ENCODE results near the gene REV3L. TPM values are rescaled to one million over a fixed set of nuclear protein-coding genes. Genes with fewer than 3 reads are reported as not detected.

Gene REV3L
- total RNA-seq, 1 experiment from 2014 or later: 17.2 TPM

- no peak for DNase-seq
- Mint-ChIP-seq H3K27ac (ENCODE audit: unreplicated experiment) (no peak overlapping the region), H3K4me1 (ENCODE audit: low read depth, unreplicated experiment) (no peaks in the 10 kb centered on the region), H3K4me3 (ENCODE audit: low read depth, unreplicated experiment) (no peak overlapping the region), H3K27me3 (ENCODE audit: unreplicated experiment) (no peaks in the 10 kb centered on the region), H3K36me3 (ENCODE audit: insufficient read depth, unreplicated experiment) (no peaks in the 10 kb centered on the region), H3K9me3 (ENCODE audit: low read depth, unreplicated experiment) (no peaks in the 10 kb centered on the region)
- no peak for TF ChIP-seq CTCF (IDR thresholded peaks at IDR 0.05; ENCODE audit: unreplicated experiment)
- CTCF ChIA-PET: interaction anchor here (0.6 kb wide), 1 partner anchor 580 kb away, joined by 6 read pairs; no protein-coding TSS in a partner anchor
- intact Hi-C loops (cut with micrococcal nuclease; ENCODE audit: unreplicated experiment): no loop called here
- no TSS peak for BruUV-seq (replicated peaks)
Measured at GRCh38 chr6:111523484-111524167, 40.6 kb upstream of the REV3L start.

- no peaks in the 10 kb centered on the region for H3K4me1 Mint-ChIP-seq (ENCODE audit: low read depth, unreplicated experiment)
- no peaks in the 10 kb centered on the region for H3K9me3 Mint-ChIP-seq (ENCODE audit: low read depth, unreplicated experiment)
- CTCF ChIA-PET: no interaction called here
- TF ChIP-seq CTCF (IDR thresholded peaks at IDR 0.05; ENCODE audit: unreplicated experiment): no peak
- intact Hi-C loops (cut with micrococcal nuclease; ENCODE audit: unreplicated experiment): no loop called here
- no peak for DNase-seq
- H3K4me3 Mint-ChIP-seq (ENCODE audit: low read depth, unreplicated experiment): no peak overlapping the region
- no TSS peak for BruUV-seq (replicated peaks)
- H3K27me3 Mint-ChIP-seq (ENCODE audit: unreplicated experiment): no peaks in the 10 kb centered on the region
- no peak overlapping the region for H3K27ac Mint-ChIP-seq (ENCODE audit: unreplicated experiment)
- no peaks in the 10 kb centered on the region for H3K36me3 Mint-ChIP-seq (ENCODE audit: insufficient read depth, unreplicated experiment)
Measured at GRCh38 chr6:111522393-111523020, 39.5 kb upstream of the REV3L start.

- Mint-ChIP-seq H3K4me3 (ENCODE audit: low read depth, unreplicated experiment) (no peak overlapping the region), H3K9me3 (ENCODE audit: low read depth, unreplicated experiment) (no peaks in the 10 kb centered on the region), H3K36me3 (ENCODE audit: insufficient read depth, unreplicated experiment) (no peaks in the 10 kb centered on the region), H3K27me3 (ENCODE audit: unreplicated experiment) (no peaks in the 10 kb centered on the region), H3K27ac (ENCODE audit: unreplicated experiment) (no peak overlapping the region), H3K4me1 (ENCODE audit: low read depth, unreplicated experiment) (no peaks in the 10 kb centered on the region)
- DNase-seq: no peak
- intact Hi-C loops (cut with micrococcal nuclease; ENCODE audit: unreplicated experiment): no loop called here
- BruUV-seq (replicated peaks): no TSS peak
- CTCF ChIA-PET: no interaction called here
- TF ChIP-seq CTCF (IDR thresholded peaks at IDR 0.05; ENCODE audit: unreplicated experiment): no peak
Measured at GRCh38 chr6:111521497-111522270, 38.7 kb upstream of the REV3L start.

- Mint-ChIP-seq H3K27ac (ENCODE audit: unreplicated experiment) (no peak overlapping the region), H3K36me3 (ENCODE audit: insufficient read depth, unreplicated experiment) (no peaks in the 10 kb centered on the region), H3K4me3 (ENCODE audit: low read depth, unreplicated experiment) (no peak overlapping the region), H3K4me1 (ENCODE audit: low read depth, unreplicated experiment) (no peaks in the 10 kb centered on the region), H3K27me3 (ENCODE audit: unreplicated experiment) (no peaks in the 10 kb centered on the region), H3K9me3 (ENCODE audit: low read depth, unreplicated experiment) (no peaks in the 10 kb centered on the region)
- CTCF ChIA-PET: interaction anchor here (0.7 kb wide), 1 partner anchor 46 kb away, joined by 5 read pairs; no protein-coding TSS in a partner anchor
- DNase-seq: no peak
- no peak for TF ChIP-seq CTCF (IDR thresholded peaks at IDR 0.05; ENCODE audit: unreplicated experiment)
- BruUV-seq (replicated peaks): no TSS peak
- intact Hi-C loops (cut with micrococcal nuclease; ENCODE audit: unreplicated experiment): no loop called here
Measured at GRCh38 chr6:111520524-111520923, 37.5 kb upstream of the REV3L start.
